UCSD-AML1 (cell line): Measurements from ENCODE around the gene HES7.
"Not testable (repeated sequence)": the region's sequence is repeated elsewhere in the genome, so short reads cannot be mapped to it uniquely, and the experiment has no call there.

Source experiments
- DNase-seq: peaks from one replicate; lab custom pipeline; 2025; ENCODE audit not compliant: unreplicated experiment; lab: John Stamatoyannopoulos, UW

The HES7 gene

GRCh38 chr17:8124350-8125153 lies 646 bp upstream of the HES7 start:
- no peak for DNase-seq

GRCh38 chr17:8122924-8123694 lies 797 bp downstream of the HES7 start:
- no peak for DNase-seq

GRCh38 chr17:8122422-8122923 lies 1.4 kb downstream of the HES7 start:
- no peak for DNase-seq

GRCh38 chr17:8121681-8122421 lies 2.1 kb downstream of the HES7 start:
- DNase-seq, result peak; percentile 79

GRCh38 chr17:8121407-8121680 lies 2.6 kb downstream of the HES7 start:
- no peak for DNase-seq

- DNase-seq, result peak; percentile 84
Measured at GRCh38 chr17:8120520-8121406, 3.1 kb downstream of the HES7 start.

- DNase-seq, result peak; percentile 92
Measured at GRCh38 chr17:8119581-8120519, 4.1 kb downstream of the HES7 start.

- peak; percentile 85 for DNase-seq
Measured at GRCh38 chr17:8118769-8119580, 4.9 kb downstream of the HES7 start.

- DNase-seq, result no peak
Measured at GRCh38 chr17:8117980-8118768, 5.7 kb downstream of the HES7 start, which contains the start of gene ALOXE3. ALOXE3 (minus strand) TSS chr17:8118514; CDS start chr17:8117990, 524 bp downstream.

- DNase-seq, result no peak
Measured at GRCh38 chr17:8117367-8117979, 6.4 kb downstream of the HES7 start.

GRCh38 chr17:8116776-8117175 lies 7.1 kb downstream of the HES7 start:
- no peak for DNase-seq

GRCh38 chr17:8110907-8111306 lies 13.0 kb downstream of the HES7 start:
- DNase-seq, result no peak

GRCh38 chr17:8110456-8110804 lies 13.5 kb downstream of the HES7 start:
- no peak for DNase-seq

- peak; percentile 59 for DNase-seq
Measured at GRCh38 chr17:8109661-8110455, 14.0 kb downstream of the HES7 start.

GRCh38 chr17:8108972-8109660 lies 14.8 kb downstream of the HES7 start:
- no peak for DNase-seq

- DNase-seq, result not testable (repeated sequence)
Measured at GRCh38 chr17:8106980-8107379, 16.9 kb downstream of the HES7 start.
